Mesothelial cell of epicardium (in vitro differentiated cells): ENCODE data around the gene ARHGAP44. TPM values are rescaled to one million over a fixed set of nuclear protein-coding genes. Genes with fewer than 3 reads are reported as not detected.

Source experiments
- DNase-seq, 2 experiments: peaks; one replicate each; pipeline ENCODE4 v3.0.0; 2021; ENCODE audit warnings: low spot score in 2 of 2; ENCODE audit not compliant: unreplicated experiment in 2 of 2
- H3K27ac Mint-ChIP-seq: 2 replicates; pipeline ENCODE4 v1.8.0; 2021; ENCODE audit warnings: mixed read lengths
- H3K27me3 Mint-ChIP-seq: 2 replicates; pipeline ENCODE4 v1.8.0; 2021; ENCODE audit warnings: low read depth, mixed read lengths
- H3K36me3 Mint-ChIP-seq: 2 replicates; pipeline ENCODE4 v1.8.0; 2021; ENCODE audit warnings: mixed read lengths
- H3K4me1 Mint-ChIP-seq: 2 replicates; pipeline ENCODE4 v1.8.0; 2021; ENCODE audit warnings: mixed read lengths
- H3K4me3 Mint-ChIP-seq: 2 replicates; pipeline ENCODE4 v1.8.0; 2021; ENCODE audit warnings: mild to moderate bottlenecking, moderate library complexity, mixed read lengths
- H3K9me3 Mint-ChIP-seq: 2 replicates; pipeline ENCODE4 v1.8.0; 2021; ENCODE audit warnings: mixed read lengths
- total RNA-seq: library from RNA; stranded (reverse); gene quantifications from 3 replicates; pipeline ENCODE4 v1.2.1, GENCODE V29; 2021
- TF ChIP-seq, protein P1 (sequence below): fragments of 200-600 bp; sonication (generic); IDR thresholded peaks from one replicate; pipeline ENCODE4 v1.5.0; 2021; ENCODE audit warnings: antibody characterized with exemption; ENCODE audit not compliant: unreplicated experiment

The ARHGAP44 gene
- total RNA-seq, 1 donor from 2014 or later, result 11.7 TPM

GRCh38 chr17:13001991-13002615, 212.8 kb downstream of the ARHGAP44 start:
- Mint-ChIP-seq H3K27me3 (no peaks in the 10 kb centered on the region), H3K9me3 (no peaks in the 10 kb centered on the region), H3K36me3 (peaks cover 17% of the 10 kb centered on the region), H3K4me3 (no peak overlapping the region), H3K27ac (no peak overlapping the region), H3K4me1 (no peaks in the 10 kb centered on the region)
- DNase-seq, result no peak
- TF ChIP-seq, protein P1, sequence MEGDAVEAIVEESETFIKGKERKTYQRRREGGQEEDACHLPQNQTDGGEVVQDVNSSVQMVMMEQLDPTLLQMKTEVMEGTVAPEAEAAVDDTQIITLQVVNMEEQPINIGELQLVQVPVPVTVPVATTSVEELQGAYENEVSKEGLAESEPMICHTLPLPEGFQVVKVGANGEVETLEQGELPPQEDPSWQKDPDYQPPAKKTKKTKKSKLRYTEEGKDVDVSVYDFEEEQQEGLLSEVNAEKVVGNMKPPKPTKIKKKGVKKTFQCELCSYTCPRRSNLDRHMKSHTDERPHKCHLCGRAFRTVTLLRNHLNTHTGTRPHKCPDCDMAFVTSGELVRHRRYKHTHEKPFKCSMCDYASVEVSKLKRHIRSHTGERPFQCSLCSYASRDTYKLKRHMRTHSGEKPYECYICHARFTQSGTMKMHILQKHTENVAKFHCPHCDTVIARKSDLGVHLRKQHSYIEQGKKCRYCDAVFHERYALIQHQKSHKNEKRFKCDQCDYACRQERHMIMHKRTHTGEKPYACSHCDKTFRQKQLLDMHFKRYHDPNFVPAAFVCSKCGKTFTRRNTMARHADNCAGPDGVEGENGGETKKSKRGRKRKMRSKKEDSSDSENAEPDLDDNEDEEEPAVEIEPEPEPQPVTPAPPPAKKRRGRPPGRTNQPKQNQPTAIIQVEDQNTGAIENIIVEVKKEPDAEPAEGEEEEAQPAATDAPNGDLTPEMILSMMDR, result no peak

GRCh38 chr17:13002761-13003453, 213.6 kb downstream of the ARHGAP44 start:
- H3K4me1 Mint-ChIP-seq, result no peaks in the 10 kb centered on the region
- peaks cover 16% of the 10 kb centered on the region for H3K36me3 Mint-ChIP-seq
- H3K27me3 Mint-ChIP-seq, result no peaks in the 10 kb centered on the region
- H3K9me3 Mint-ChIP-seq, result no peaks in the 10 kb centered on the region
- TF ChIP-seq, protein P1, result peak; percentile 98
- no peak overlapping the region for H3K4me3 Mint-ChIP-seq
- DNase-seq, result peak; percentile 62 to 84
- no peak overlapping the region for H3K27ac Mint-ChIP-seq

GRCh38 chr17:13003454-13003851, 214.2 kb downstream of the ARHGAP44 start:
- Mint-ChIP-seq H3K9me3 (no peaks in the 10 kb centered on the region), H3K36me3 (peaks cover 16% of the 10 kb centered on the region), H3K4me3 (no peak overlapping the region), H3K4me1 (no peaks in the 10 kb centered on the region), H3K27ac (no peak overlapping the region), H3K27me3 (no peaks in the 10 kb centered on the region)
- no peak for DNase-seq
- TF ChIP-seq, protein P1, result peak; percentile 61

DNA sequence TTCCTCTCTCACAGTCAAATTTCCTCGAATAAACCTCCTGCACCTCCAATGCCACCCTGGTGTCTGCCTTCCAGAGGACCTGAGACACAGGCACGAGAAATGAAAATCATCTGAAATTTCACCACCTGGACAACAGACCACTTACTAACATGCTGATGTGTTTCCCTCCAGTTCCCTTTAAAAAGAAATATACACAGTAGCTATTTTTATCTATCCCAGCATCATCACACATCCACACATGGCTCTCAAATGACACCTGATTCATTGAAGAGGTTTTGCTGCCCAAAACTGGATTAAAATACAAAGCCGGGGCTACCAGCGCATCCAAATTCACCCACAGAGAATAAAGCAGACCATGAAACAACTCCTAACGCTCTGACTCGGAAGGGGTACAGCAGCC, 214.6 kb downstream of the ARHGAP44 start:
- H3K27me3 Mint-ChIP-seq, result no peaks in the 10 kb centered on the region
- no peaks in the 10 kb centered on the region for H3K4me1 Mint-ChIP-seq
- no peak for DNase-seq
- H3K27ac Mint-ChIP-seq, result no peak overlapping the region
- no peak overlapping the region for H3K4me3 Mint-ChIP-seq
- H3K9me3 Mint-ChIP-seq, result no peaks in the 10 kb centered on the region
- peaks cover 20% of the 10 kb centered on the region for H3K36me3 Mint-ChIP-seq
- TF ChIP-seq, protein P1, result no peak

GRCh38 chr17:13004336-13004735, 215.0 kb downstream of the ARHGAP44 start:
- Mint-ChIP-seq H3K4me3 (no peak overlapping the region), H3K36me3 (peaks cover 20% of the 10 kb centered on the region), H3K27me3 (no peaks in the 10 kb centered on the region), H3K4me1 (no peaks in the 10 kb centered on the region), H3K9me3 (no peaks in the 10 kb centered on the region), H3K27ac (no peak overlapping the region)
- no peak for DNase-seq
- TF ChIP-seq, protein P1, result no peak
